Activated CD4-positive, alpha-beta memory T cell treated with anti-CD3 and anti-CD28 coated beads, Interleukin-2, amount 10 ng/mL, durations not matched to agents 7 days and 5 days (primary cell): ENCODE measurements around the gene CFAP68. TPM values are rescaled to one million over a fixed set of nuclear protein-coding genes. Genes with fewer than 3 reads are reported as not detected.
A peak's percentile ranks its signal among the peaks of the same experiment; 100 is the strongest.
"Not testable (repeated sequence)": the region's sequence is repeated elsewhere in the genome, so short reads cannot be mapped to it uniquely, and the experiment has no call there.

ENCODE experiments used
- CTCF ChIA-PET: fragments of 350-600 bp; sonication (Branson Sonifier 250); formaldehyde crosslinking; loops from one replicate; lab custom pipeline; 2021; ENCODE audit warnings: antibody characterized with exemption, inconsistent platforms; lab: Charles Lee
- POLR2A ChIA-PET: fragments of 350-600 bp; sonication (Branson Sonifier 250); formaldehyde crosslinking; loops from one replicate; lab custom pipeline; 2021; ENCODE audit warnings: antibody characterized with exemption; lab: Charles Lee
- DNase-seq: peaks from one replicate; pipeline ENCODE4 v3.0.0-alpha.2; 2020
- H3K27ac Mint-ChIP-seq: one replicate; pipeline ENCODE4 v1.8.0; 2021; ENCODE audit warnings: mild to moderate bottlenecking, mixed read lengths
- H3K27me3 Mint-ChIP-seq: one replicate; pipeline ENCODE4 v1.8.0; 2021; ENCODE audit warnings: mixed read lengths
- H3K36me3 Mint-ChIP-seq: one replicate; pipeline ENCODE4 v1.8.0; 2021; ENCODE audit warnings: low read depth, mixed read lengths
- H3K4me1 Mint-ChIP-seq: one replicate; pipeline ENCODE4 v1.8.0; 2021; ENCODE audit warnings: mixed read lengths
- H3K4me3 Mint-ChIP-seq: one replicate; pipeline ENCODE4 v1.8.0; 2021; ENCODE audit warnings: mild to moderate bottlenecking, mixed read lengths
- H3K9me3 Mint-ChIP-seq: one replicate; pipeline ENCODE4 v1.8.0; 2021; ENCODE audit warnings: mixed read lengths
- total RNA-seq, 2 experiments: library from RNA; stranded (reverse); gene quantifications; one replicate each; pipeline ENCODE4 v1.2.3, GENCODE V29; 2021

The CFAP68 gene
- total RNA-seq, 2 experiments from 2014 or later: 19.0 to 19.4 TPM

DNA sequence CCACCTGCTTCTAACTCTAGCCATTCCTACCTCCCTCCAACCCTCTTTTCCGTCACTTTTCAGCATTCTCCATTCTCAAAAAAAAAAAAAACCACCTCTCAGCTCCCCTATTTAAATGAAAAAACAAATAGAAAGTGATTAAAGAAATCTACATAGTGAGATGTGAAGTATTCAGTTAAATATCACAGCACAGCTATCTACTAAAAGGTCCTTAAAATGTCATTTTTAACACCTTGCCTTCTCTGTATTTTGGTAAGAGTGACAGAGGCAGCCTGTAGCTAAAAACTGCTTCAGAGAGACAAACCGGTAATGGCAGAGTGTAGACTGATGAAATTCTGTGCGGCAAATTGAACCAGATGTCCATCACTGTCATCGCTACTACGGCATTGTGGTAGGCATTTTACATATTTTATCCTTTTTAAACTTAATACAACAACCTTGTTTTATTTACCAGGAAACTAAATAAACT, 7.6 kb upstream of the CFAP68 start:
- no peaks in the 10 kb centered on the region for H3K9me3 Mint-ChIP-seq

DNA sequence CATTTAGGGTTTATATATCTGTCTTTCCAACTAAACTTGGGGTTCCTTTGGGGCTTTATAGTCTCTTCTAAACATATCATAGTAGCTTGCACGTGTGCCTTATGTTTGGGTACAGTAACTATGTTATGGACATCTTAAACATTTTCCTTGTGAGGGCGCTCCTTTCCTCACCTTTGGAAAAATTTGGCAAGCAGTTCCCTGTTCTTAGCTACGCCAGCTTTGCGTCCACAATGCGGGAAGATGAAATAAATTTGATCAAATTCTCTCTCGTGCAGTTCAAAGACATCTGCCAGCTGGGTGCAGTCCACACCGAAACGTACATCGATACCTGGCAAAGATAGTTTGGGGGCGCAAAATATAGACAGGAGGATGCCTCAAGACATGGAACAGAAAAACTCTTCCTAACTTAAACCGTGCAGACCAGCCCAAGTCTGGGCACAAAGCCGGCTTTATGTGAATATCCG, 924 bp upstream of the CFAP68 start:
- peaks cover 4% of the 10 kb centered on the region for H3K36me3 Mint-ChIP-seq
- peak overlapping the region; percentile 94 for H3K27ac Mint-ChIP-seq
- no peaks in the 10 kb centered on the region for H3K27me3 Mint-ChIP-seq
- no peaks in the 10 kb centered on the region for H3K9me3 Mint-ChIP-seq
- H3K4me1 Mint-ChIP-seq: peaks cover 25% of the 10 kb centered on the region
- POLR2A ChIA-PET: interaction anchor here (1.2 to 1.5 kb wide), 2 partner anchors 104 to 196 kb away, joined by 3 to 4 read pairs; no protein-coding TSS in a partner anchor
- H3K4me3 Mint-ChIP-seq: peak overlapping the region; percentile 89
- DNase-seq: no peak
- CTCF ChIA-PET: interaction anchor here (0.6 to 1.5 kb wide), 5 partner anchors 9 to 206 kb away, joined by 3 to 7 read pairs (median 5); no protein-coding TSS in a partner anchor

More for the DNA sequence above, 7.6 kb upstream of the CFAP68 start:
- Mint-ChIP-seq H3K36me3 (peaks cover 28% of the 10 kb centered on the region), H3K4me1 (peaks cover 32% of the 10 kb centered on the region), H3K27ac (peak overlapping the region; percentile 76), H3K4me3 (peak overlapping the region; percentile 91), H3K27me3 (no peaks in the 10 kb centered on the region)
- POLR2A ChIA-PET: interaction anchor here (0.9 to 2.5 kb wide), 7 partner anchors 8 to 107 kb away, joined by 3 to 23 read pairs (median 6); partner anchors contain the start of genes C11orf52, CFAP68 and FDXACB1
- CTCF ChIA-PET: interaction anchor here (0.7 to 3.4 kb wide), 17 partner anchors 8 to 1437 kb away, joined by 3 to 16 read pairs (median 4); partner anchors contain the start of genes CFAP68, NKAPD1 and PIH1D2
- no peak for DNase-seq

DNA sequence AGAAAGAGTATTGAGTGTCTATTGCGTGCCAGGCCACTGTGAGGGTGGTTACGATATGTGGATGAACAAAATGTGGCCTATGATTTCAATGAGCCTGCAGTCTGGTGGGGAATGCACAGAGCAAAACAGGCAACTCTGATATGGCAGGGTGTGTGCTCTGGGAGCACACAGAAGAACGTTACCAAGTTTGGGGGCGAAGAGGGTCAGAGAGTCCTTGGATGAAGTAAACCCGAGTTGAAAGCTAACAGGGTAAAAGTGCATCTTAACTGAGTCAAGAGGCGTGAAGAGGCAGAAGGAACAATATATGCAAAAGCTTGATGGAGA, 258 bp downstream of the CFAP68 start:
- peak overlapping the region; percentile 89 for H3K4me3 Mint-ChIP-seq
- peak overlapping the region; percentile 94 for H3K27ac Mint-ChIP-seq
- no peaks in the 10 kb centered on the region for H3K9me3 Mint-ChIP-seq
- CTCF ChIA-PET: interaction anchor here (1.5 to 1.6 kb wide), 2 partner anchors 9 to 47 kb away, joined by 8 to 11 read pairs; partner anchors contain the start of gene ALG9
- POLR2A ChIA-PET: interaction anchor here (1.0 to 2.3 kb wide), 5 partner anchors 9 to 59 kb away, joined by 3 to 14 read pairs (median 3); partner anchors contain the start of gene ALG9
- peaks cover 25% of the 10 kb centered on the region for H3K4me1 Mint-ChIP-seq
- DNase-seq: no peak
- no peaks in the 10 kb centered on the region for H3K27me3 Mint-ChIP-seq
- peaks cover 4% of the 10 kb centered on the region for H3K36me3 Mint-ChIP-seq

DNA sequence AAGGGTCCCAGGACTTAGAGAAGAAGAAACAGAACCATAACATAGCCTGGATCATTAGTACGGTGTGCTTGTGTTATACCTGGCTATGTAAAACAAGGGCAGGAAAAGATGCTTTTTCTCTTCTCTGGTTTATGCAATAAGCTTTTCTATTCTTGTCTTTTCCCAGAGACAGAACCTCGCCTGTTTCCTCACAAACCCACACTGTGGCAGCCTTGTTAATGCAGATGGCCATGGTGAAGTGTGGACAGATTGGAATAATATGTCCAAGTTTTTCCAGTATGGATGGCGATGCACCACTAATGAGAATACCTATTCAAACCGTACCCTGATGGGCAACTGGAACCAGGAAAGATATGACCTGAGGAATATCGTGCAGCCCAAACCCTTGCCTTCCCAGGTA, 2.9 kb downstream of the CFAP68 start:
- Mint-ChIP-seq H3K4me1 (peaks cover 22% of the 10 kb centered on the region), H3K36me3 (no peaks in the 10 kb centered on the region), H3K27me3 (no peaks in the 10 kb centered on the region), H3K27ac (no peak overlapping the region), H3K4me3 (no peak overlapping the region), H3K9me3 (no peaks in the 10 kb centered on the region)
- no peak for DNase-seq
- ChIA-PET CTCF (interaction anchor here (1.0 to 1.2 kb wide), 4 partner anchors 11 to 100 kb away, joined by 3 to 6 read pairs (median 4); partner anchors contain the start of gene ALG9), POLR2A (interaction anchor here (1.0 to 1.3 kb wide), 2 partner anchors 11 to 44 kb away, joined by 4 to 6 read pairs; partner anchors contain the start of gene ALG9)

- H3K36me3 Mint-ChIP-seq, DNase-seq, H3K27ac Mint-ChIP-seq, CTCF ChIA-PET, H3K27me3 Mint-ChIP-seq, H3K9me3 Mint-ChIP-seq, H3K4me3 Mint-ChIP-seq, H3K4me1 Mint-ChIP-seq: not testable (repeated sequence)
- POLR2A ChIA-PET: interaction anchor here (0.6 kb wide), 1 partner anchor 25 kb away, joined by 3 read pairs; no protein-coding TSS in a partner anchor
Observed at GRCh38 chr11:111885053-111885452, 5.7 kb downstream of the CFAP68 start.

DNA sequence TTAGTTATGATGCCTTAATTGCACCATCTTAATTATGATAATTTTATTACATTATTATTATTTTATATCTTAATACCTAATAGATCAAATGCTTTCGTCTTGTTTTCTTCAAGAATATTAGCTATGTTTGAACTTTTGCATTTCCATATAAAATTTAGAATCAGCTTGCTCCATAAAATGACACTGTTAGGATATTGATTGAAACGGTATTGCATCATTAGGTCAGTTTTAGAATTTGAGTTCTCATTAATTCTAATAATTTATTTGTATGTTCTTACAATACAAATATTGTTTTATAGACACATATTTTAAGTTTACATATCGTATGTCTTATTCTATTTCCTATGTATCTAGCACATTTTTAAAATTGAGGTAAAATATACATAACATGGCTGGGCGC, 6.7 kb downstream of the CFAP68 start:
- Mint-ChIP-seq H3K36me3 (no peaks in the 10 kb centered on the region), H3K4me3 (no peak overlapping the region), H3K27ac (no peak overlapping the region), H3K4me1 (no peaks in the 10 kb centered on the region), H3K27me3 (peaks cover 1% of the 10 kb centered on the region), H3K9me3 (no peaks in the 10 kb centered on the region)
- DNase-seq: no peak
- CTCF ChIA-PET: no interaction called here
- POLR2A ChIA-PET: no interaction called here

DNA sequence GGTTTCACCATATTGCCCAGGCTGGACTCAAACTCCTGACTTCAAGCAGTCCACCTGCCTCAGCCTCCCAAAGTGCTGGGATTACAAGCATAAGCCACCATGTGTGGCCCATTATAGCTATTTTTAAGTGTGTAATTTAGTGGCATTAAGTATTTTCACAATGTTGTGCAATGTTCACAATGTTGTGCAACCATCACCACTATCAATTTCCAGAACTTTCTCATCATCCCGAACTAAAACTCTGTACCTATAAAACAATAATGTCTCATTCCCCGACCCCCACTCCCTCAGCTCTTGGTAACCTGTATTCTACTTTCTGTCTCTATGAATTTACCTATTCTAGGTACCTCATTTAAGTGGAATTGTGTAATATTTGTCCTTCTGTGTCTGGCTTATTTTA, 7.5 kb downstream of the CFAP68 start:
- CTCF ChIA-PET: no interaction called here
- no peak overlapping the region for H3K27ac Mint-ChIP-seq
- no peaks in the 10 kb centered on the region for H3K9me3 Mint-ChIP-seq
- DNase-seq: no peak
- H3K4me1 Mint-ChIP-seq: no peaks in the 10 kb centered on the region
- H3K27me3 Mint-ChIP-seq: peaks cover 2% of the 10 kb centered on the region
- no peaks in the 10 kb centered on the region for H3K36me3 Mint-ChIP-seq
- H3K4me3 Mint-ChIP-seq: no peak overlapping the region
- POLR2A ChIA-PET: no interaction called here

DNA sequence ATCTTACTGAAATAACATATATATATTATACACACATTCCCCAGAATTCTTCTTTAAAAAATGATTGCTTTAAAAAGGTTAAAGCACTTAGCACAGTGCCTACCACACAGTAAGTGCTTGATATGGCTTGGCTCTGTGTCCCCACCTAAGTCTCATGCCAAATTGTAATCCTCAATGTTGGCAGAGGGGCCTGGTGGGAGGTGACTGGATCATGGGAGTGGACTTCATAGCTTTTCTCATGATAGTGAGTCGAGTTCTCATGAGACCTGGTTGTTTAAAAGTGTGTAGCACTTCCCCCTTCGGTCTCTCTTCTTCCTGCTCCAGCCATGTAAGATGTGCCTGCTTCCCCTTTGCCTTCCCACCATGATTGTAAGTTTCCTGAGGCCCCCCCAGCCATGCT, 26.1 kb downstream of the CFAP68 start:
- Mint-ChIP-seq H3K9me3 (no peaks in the 10 kb centered on the region), H3K4me1 (no peaks in the 10 kb centered on the region), H3K27ac (no peak overlapping the region), H3K36me3 (no peaks in the 10 kb centered on the region), H3K4me3 (no peak overlapping the region), H3K27me3 (peaks cover 30% of the 10 kb centered on the region)
- POLR2A ChIA-PET: no interaction called here
- DNase-seq: no peak
- CTCF ChIA-PET: no interaction called here

DNA sequence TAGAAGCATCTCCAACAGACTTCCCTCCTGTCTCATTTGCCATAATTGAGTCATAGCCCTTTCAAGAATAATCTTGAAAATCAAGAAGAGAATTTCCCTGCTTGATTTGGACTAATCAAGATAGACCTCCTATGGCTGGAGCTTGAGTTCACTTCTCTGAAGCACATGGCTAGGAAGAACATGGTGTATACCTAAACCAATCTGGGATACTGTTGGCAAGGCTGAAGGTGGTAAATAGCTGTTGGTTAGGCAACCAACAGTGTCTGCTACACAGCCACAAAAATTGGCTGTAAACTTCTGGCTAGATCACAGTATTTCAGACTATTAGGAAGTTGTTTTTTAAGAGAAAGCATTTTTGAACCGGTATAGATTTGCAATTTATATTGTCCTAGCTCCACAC, 27.3 kb downstream of the CFAP68 start:
- no peaks in the 10 kb centered on the region for H3K9me3 Mint-ChIP-seq
- POLR2A ChIA-PET: interaction anchor here (0.7 kb wide), 1 partner anchor 18 kb away, joined by 3 read pairs; no protein-coding TSS in a partner anchor
- no peak for DNase-seq
- CTCF ChIA-PET: no interaction called here
- no peak overlapping the region for H3K27ac Mint-ChIP-seq
- no peaks in the 10 kb centered on the region for H3K4me1 Mint-ChIP-seq
- no peak overlapping the region for H3K4me3 Mint-ChIP-seq
- H3K36me3 Mint-ChIP-seq: no peaks in the 10 kb centered on the region
- H3K27me3 Mint-ChIP-seq: peaks cover 39% of the 10 kb centered on the region

GRCh38 chr11:111908639-111909305, 29.4 kb downstream of the CFAP68 start:
- Mint-ChIP-seq H3K9me3 (no peaks in the 10 kb centered on the region), H3K27ac (no peak overlapping the region), H3K36me3 (no peaks in the 10 kb centered on the region), H3K27me3 (peaks cover 38% of the 10 kb centered on the region), H3K4me3 (no peak overlapping the region), H3K4me1 (no peaks in the 10 kb centered on the region)
- POLR2A ChIA-PET: interaction anchor here (0.5 kb wide), 1 partner anchor 106 kb away, joined by 3 read pairs; no protein-coding TSS in a partner anchor
- CTCF ChIA-PET: no interaction called here
- no peak for DNase-seq

DNA sequence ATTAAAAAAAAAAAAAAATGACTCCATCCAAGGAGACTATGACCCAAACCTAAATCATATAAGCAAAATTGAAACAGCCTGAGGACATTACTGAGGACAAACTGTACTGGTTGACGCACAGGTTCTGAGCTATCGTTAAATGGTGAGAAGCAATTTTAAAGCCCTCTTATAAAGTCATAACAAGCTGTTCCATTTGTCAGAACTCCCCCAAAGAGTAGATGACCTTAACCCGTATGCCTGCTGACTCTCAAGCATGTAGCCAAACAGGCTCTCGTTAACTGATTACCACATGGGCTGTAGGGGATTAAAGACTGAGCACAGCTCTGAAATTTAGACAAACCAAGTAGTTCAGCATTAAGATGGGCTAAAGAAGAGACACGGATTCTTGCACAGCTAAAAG, 30.0 kb downstream of the CFAP68 start:
- H3K4me3 Mint-ChIP-seq: no peak overlapping the region
- POLR2A ChIA-PET: interaction anchor here (0.5 to 0.6 kb wide), 2 partner anchors 24 to 107 kb away, joined by 3 read pairs; no protein-coding TSS in a partner anchor

GRCh38 chr11:111910676-111911562, 31.6 kb downstream of the CFAP68 start:
- Mint-ChIP-seq H3K4me3 (no peak overlapping the region), H3K27ac (no peak overlapping the region), H3K4me1 (no peaks in the 10 kb centered on the region), H3K36me3 (no peaks in the 10 kb centered on the region), H3K27me3 (peaks cover 43% of the 10 kb centered on the region), H3K9me3 (no peaks in the 10 kb centered on the region)
- no peak for DNase-seq
- ChIA-PET POLR2A (no interaction called here), CTCF (interaction anchor here (1.3 kb wide), 1 partner anchor 8 kb away, joined by 3 read pairs; the partner anchor contains the start of gene C11orf52)

More for the DNA sequence above, 30.0 kb downstream of the CFAP68 start:
- Mint-ChIP-seq H3K4me1 (no peaks in the 10 kb centered on the region), H3K27ac (no peak overlapping the region), H3K36me3 (no peaks in the 10 kb centered on the region), H3K9me3 (no peaks in the 10 kb centered on the region), H3K27me3 (peaks cover 41% of the 10 kb centered on the region)
- no peak for DNase-seq
- CTCF ChIA-PET: interaction anchor here (1.3 kb wide), 1 partner anchor 10 kb away, joined by 3 read pairs; the partner anchor contains the start of gene C11orf52
